22Rv1 (cell line): ENCODE measurements around the gene CCL8.

Source experiments
- ZFX ChIP-seq: fragments of 450-650 bp; IDR thresholded peaks from 2 replicates; pipeline ENCODE4 v1.6.1; 2017; ENCODE audit warnings: antibody characterized with exemption, borderline replicate concordance
- TF ChIP-seq, protein P1 (sequence below): fragments of 450-650 bp; IDR thresholded peaks from 2 replicates; pipeline ENCODE4 v1.5.1; 2017; ENCODE audit warnings: mild to moderate bottlenecking

DNA sequence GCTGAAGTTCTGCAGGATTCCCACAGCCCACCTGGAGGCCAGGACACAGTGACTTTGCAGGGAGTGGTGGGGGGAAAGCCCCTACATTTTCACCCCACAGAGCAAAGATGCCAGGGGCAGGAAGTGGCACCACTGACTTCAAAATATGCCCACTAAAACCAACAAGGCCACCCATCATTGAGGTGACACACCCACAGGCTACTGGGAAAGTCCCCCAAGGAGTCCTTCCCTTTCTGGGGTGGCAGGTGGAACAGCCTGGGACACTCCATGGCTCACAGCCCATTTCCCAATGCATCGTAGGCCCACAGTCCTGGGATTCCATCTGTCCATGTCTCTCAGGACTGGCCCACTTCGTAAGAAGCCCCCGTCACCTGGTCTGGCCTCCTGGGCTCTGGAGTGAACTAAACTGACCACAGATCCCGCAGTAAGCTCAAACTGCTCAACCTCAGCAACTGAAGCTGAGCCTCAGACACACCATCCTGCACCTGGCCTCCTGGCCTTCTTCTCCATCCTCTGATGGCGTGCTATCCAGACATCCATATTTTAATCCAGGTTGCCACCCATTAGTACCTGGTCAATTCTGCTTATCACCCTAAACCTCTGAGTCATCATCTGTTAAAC lies 51.3 kb downstream of the CCL8 start:
- TF ChIP-seq, protein P1, sequence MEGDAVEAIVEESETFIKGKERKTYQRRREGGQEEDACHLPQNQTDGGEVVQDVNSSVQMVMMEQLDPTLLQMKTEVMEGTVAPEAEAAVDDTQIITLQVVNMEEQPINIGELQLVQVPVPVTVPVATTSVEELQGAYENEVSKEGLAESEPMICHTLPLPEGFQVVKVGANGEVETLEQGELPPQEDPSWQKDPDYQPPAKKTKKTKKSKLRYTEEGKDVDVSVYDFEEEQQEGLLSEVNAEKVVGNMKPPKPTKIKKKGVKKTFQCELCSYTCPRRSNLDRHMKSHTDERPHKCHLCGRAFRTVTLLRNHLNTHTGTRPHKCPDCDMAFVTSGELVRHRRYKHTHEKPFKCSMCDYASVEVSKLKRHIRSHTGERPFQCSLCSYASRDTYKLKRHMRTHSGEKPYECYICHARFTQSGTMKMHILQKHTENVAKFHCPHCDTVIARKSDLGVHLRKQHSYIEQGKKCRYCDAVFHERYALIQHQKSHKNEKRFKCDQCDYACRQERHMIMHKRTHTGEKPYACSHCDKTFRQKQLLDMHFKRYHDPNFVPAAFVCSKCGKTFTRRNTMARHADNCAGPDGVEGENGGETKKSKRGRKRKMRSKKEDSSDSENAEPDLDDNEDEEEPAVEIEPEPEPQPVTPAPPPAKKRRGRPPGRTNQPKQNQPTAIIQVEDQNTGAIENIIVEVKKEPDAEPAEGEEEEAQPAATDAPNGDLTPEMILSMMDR = no peak
- no peak for TF ChIP-seq ZFX
